GM21723 (cell line): Measurements from ENCODE around the gene PALD1.

Experiments
- ATAC-seq: cut with Tn5 transposase; IDR thresholded peaks from one replicate; pipeline ENCODE4 v1.9.1; 2021; ENCODE audit warnings: mild to moderate bottlenecking, moderate library complexity; ENCODE audit not compliant: unreplicated experiment

Gene PALD1

DNA sequence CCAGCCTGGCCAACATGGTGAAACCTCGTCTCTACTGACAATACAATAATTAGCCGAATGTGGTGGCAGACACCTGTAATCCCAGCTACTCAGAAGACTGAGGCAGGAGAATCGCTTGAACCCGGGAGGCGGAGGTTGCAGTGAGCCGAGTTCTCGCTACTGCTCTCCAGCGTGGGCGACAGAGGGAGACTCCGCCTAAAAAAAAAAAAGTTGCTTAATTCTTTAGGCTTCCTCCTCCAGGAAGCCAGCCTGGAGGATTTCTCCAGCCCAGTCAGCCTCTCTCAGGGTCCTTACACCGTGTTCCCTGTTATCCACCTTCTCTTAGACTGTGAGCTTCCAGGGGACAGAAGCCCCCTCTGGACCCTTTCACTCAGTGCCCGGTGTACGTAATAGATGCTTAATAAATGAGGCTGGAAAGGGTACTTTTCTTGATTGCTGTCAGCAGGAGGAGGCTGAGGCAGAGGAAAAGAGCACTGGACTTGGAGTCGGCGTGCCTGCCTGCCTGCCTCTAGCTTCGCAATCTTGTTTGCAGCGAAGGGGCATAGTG is 20.7 kb upstream of the PALD1 start:
- ATAC-seq: no peak

- ATAC-seq: no peak
Measured at GRCh38 chr10:70458329-70459060, 20.1 kb upstream of the PALD1 start.

DNA sequence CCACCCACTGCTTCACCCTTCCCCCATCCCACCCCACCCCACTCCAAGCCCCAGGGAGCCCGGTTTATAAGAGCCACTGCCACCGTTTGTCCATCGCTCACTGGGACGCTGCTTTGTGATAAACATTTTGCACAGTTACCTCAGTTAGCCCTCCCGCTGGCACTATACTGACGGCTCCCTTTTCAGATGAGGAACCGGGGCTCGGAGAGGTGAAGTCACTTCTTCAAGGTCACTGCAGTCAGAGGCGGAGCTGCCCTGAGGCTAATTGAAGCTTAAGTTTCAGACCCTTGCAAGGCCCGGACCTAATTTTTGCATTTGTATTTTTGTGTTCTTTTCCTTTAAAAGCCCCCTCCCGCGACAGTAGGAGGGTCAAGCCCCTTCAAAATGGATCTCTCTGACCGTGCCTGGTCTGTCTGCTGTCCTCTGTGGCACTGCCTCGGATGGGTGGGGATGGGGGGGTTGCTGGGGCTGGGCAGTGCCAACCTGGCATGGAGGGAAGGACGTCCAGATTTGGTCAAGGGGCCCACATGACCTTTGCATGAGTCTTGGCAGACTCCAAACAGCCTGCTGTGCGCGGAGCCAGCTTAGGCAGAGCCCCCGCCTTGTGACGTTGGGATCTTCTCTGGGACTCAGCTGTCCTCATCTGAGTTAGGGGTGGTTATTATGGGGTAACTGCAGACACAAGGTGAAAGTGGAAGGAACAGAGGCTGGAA is 19.4 kb upstream of the PALD1 start:
- ATAC-seq: no peak

DNA sequence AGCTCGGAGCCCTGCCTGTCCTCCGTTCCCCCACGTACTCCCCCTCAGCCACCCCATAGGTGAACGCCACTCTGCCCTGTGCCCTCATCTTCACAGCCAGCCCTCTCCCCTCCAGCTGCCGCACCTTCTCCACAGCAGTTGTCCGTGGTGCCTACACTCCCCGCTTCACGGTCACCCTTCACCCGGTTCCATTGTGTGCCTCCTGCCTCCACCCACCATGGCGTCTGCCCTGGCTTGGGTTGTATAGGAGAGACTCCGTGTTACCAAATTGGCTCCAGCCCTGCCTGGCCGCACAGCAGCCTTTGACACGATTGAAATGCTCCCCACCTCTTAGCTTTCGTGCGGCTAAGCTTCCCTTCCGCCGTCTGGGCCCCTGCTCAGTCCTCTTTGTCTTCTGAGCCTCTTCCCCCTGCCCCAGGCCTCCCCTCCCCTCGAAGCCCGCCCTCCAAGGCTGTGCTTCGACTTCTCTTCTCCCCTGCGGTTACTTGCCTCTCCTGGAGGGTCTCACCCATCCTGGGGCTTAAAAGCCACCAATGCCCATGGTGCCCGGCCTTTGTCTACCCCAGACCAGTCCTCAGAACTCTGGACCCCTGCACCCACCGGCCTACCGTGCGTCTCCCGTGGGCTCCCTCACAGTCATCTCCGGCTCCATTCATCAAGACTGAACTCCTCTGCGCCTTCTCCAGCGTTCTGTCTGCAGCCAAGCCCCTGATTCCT is 18.6 kb upstream of the PALD1 start:
- no peak for ATAC-seq

GRCh38 chr10:70461397-70462348 is 16.9 kb upstream of the PALD1 start:
- no peak for ATAC-seq

DNA sequence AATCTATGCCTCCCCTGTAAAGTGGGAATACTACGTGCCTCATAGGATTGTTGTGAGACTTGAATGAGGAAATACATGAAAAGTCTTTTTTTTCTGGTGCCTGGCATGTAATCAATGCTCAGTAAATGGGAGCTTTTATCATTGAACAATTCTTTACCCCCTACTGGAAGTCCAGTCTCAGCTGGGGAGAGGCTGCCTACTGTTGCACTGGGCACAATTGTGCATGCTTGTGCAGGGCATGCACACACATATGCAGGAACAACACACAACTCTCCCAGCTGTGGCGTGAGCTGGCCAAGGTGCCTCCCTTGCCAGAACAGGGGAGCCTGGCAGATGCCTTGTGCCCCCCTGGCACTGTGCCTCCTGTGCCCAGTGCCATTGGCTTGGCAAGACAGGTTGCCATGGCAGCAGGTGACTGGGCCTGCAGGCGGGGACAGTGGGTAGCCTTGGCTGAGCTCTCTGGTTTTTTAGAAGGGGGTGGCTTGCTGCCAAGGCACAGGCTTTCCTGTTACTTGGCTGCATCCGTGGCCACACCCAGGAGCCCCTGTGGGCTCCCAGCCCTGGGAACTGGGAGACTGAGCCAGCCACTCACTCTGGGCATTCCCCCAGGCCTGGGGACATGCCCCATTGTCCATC is 16.1 kb upstream of the PALD1 start:
- no peak for ATAC-seq

DNA sequence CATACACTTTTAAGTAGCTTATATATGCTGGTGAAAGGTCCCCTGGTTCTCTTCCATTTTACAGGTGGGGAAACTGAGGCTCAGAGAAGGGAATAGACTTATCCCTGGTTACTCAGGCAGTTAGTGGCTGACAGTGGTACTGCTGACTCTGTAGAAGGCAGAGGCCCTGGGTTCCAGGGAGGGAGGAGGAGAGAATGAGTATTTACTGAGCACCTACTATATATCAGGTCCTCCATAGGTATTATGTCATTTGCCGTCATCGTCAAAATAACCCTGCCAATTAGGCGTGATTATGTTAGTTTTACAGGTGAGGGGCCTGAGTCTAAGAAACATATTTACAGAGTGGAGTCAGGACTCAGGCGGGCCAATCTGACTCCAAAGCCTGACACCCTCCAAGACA is 13.3 kb upstream of the PALD1 start:
- no peak for ATAC-seq

- ATAC-seq: no peak
Measured at GRCh38 chr10:70465832-70466231, 12.7 kb upstream of the PALD1 start.

GRCh38 chr10:70466951-70467350 is 11.6 kb upstream of the PALD1 start:
- ATAC-seq: no peak

DNA sequence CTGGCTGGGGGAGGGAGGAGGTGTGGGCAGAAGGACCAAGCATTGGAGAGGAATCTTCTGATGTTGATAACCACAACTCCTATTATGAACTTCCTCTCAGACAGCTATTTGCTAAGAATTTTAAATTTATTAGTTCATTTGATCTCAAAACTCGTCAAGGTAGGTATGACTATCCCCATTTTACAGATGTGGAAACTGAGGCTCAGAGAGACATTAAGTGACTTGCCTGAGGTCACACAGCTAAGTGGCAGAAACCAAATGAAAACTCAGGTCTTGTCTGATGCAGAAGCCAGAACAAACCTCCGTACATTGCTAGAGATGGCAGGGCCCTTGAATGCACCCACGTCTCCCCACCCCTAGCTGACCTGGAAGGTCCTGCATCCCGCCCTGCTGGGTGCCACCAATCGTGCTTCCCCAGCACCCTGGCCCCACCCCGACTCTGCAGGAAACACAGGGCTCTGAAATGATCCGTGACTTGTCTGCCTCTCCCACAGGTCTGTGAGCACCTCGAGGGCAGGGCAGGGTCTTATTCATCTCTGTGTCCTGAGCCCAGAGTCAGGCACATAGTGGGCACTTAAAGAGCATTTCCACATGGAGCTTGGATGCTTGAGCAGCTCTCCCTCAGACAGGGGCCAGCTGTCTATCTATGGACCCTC is 5.6 kb upstream of the PALD1 start:
- ATAC-seq: no peak

DNA sequence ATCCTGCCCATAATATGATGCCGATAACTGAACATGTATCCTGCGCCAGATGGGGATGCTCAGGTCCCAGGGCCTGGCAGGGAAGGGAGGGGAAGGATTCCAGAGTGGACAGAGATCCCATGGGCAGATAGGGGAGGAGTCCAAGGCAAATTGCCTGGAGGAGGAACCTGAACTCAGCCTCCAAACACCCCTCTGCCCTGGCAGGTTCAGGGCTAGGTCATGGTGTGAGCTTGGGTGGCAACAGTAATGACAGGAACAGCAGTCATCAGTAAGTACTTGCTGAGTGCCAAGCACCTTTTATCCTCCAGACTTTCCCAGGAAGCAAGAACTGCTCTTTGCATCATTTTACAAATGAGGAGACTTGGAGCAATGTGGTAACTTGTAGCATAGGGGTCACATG is 3.8 kb upstream of the PALD1 start:
- ATAC-seq: no peak

DNA sequence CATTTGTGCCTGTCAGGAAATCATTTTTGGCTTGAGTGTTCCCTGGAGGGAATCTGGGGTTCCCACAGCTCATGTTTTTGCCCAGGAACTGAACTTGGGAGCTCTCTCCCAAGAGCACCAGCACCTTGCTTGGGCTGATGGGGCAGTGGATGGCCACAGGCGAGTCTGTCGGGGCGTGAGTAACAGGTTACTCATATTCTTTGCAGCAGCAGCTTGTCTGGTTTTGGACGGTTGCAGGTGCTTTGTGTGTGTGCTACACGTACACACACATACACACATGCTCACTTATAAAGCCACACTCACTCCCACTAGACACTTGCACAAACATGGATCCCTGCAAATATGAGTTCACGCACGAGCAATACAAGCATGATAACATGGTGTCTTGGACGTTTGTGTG is 2.9 kb upstream of the PALD1 start:
- ATAC-seq: no peak

GRCh38 chr10:70476249-70477035 is 2.1 kb upstream of the PALD1 start:
- no peak for ATAC-seq

GRCh38 chr10:70477661-70478162 is 855 bp upstream of the PALD1 start:
- ATAC-seq: no peak

- no peak for ATAC-seq
Measured at GRCh38 chr10:70479165-70479581, 606 bp downstream of the PALD1 start.

GRCh38 chr10:70479626-70480238 is 1.2 kb downstream of the PALD1 start:
- no peak for ATAC-seq

DNA sequence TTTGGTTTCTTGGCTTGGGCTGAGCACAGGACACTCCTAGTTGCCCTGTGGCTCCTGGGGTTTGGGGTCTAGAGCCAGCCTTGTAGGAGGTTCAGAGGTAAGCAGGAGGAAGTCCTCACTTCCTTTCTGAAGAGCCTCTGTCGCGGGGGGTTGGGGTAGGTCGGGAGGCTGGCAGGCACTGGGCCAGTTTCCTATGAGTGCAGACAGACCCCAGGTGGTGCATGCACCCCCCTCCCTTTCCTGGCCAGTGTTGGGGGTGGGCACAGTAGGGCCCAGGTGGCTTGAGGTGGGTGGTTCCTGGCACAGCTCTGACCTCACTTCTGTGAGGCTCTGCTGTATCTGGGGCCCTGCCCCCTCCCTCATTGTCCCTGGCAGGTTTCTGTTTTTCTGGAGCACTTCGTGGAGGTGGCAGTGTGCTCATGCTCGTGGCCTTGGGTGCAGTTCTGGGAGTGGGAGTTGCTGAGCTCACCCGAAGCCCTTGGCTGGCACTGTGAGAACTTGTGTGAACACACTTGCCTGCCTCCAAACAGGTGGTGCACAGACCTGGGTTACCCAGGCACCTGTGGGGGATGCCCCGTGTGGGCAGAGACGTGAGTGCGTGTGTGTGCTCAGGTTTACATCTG is 1.8 kb downstream of the PALD1 start:
- no peak for ATAC-seq

- ATAC-seq: no peak
Measured at GRCh38 chr10:70481105-70481504, 2.5 kb downstream of the PALD1 start.
